Activated T-helper 1 cell treated with Interleukin-2 at 50 U/mL for 16 hours (primary cell): ENCODE results near the gene TSPAN33.

Experiments used
- DNase-seq: peaks from one replicate; pipeline ENCODE4 v3.0.0-alpha.2; 2020; ENCODE audit warnings: low read depth

The TSPAN33 gene

DNA sequence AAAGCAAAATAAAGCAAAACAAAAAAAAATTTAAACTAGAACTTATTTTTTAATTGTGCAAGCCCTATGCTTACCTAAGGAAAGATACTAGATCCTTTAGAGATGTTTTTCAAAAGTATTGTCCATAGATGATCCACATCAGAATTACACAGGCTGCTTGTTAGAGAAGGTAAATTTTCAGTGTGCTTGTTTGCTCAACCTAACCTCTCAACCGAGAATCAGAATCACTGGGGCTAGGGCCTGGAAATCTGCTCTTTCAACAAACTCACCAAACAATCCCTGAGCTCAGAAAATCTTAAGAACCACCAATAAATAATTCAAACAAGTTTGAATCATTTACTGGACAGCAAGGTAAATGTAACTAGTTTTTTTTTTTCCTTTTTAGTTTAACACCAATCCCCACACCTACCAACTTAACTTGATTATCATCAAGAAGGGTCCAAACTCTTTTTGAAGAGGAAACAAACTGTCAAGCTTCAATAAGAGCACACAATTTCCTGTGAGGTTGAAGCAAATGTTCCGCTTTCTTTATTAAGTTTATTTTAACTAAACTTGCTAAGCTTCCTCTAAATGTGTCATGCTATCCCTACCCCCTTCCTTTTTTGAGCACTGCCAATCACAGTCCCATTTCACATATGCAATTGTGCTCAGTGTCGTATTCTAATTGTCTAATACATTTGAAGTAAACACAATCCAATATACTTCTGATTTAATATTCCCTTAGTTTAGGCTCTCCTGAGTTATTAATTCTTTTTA, 7.4 kb upstream of the TSPAN33 start:
- DNase-seq, result no peak

DNA sequence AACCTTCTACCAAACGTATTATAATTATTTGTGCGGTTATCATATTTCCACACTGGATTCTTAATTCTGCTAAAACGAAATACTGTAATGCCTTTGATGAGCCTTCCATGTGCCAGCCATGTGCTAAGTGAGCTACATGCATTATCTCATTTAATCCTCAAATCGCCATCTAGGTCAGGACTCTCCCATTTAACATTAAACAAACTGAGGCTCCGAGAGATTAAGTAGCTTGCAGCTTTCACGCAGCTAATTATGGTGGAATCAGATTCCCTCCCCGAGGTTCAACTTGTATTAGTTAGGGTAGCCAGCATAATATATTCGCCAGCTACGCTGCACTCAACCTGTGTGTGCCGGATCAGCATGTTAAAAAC, 798 bp upstream of the TSPAN33 start:
- no peak for DNase-seq

DNA sequence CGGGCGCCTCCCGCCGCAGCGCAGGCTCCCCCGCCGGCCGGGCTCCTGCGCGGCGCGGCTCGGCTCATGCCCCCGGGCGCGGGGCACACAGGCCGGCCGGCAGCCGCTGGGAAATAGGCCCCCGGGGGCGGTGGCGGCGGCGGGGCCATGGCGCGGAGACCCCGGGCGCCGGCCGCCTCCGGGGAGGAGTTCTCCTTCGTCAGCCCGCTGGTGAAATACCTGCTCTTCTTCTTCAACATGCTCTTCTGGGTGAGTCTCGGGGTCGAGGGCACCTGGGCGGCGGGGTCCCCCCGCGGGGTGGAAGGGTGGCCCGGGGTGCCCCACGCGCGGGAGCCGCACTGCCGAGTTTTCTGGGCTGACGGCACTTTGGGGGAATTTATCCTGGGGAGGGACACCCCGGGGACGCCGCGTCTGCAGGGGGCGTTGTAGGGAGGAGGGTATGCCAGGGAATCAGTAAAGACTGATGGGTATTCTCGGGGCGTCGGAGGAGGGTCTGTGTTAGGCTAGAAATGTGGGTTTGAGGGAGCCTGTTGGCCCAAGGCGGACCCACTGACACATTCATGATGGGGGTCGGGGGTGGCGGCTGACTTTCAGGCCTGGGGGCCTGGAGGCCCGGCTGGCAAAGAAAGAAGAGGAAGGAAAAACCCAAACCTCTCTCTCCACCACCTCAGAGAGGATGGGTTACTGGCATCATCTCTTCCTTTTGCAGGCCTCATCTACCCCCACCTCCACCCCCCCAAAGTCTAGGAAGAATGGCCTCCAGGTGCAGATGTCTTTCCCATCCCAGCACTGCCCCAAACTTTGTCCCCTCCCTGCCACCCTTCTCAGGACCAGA, 544 bp downstream of the TSPAN33 start:
- no peak for DNase-seq

GRCh38 chr7:129146237-129146979, 1.9 kb downstream of the TSPAN33 start:
- no peak for DNase-seq

DNA sequence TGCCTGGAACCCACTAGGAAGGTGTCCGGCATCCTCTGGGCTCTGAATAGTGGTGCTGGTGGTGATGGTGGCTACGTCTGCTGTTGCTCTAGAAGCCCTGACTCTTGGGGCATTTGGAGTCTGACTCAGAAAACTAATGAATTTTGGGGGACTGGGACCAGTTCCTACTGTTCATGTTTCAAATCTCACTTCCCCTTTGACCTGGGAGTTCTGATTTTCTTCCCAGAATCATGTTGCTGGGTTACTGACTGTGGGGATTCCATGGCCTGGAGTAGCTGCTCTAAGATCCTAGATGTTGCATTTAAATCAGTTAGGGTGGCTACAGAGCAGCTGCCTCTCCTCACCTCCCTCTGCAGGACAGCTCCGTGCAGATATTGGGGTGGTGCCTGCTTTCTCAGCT, 3.2 kb downstream of the TSPAN33 start:
- no peak for DNase-seq

DNA sequence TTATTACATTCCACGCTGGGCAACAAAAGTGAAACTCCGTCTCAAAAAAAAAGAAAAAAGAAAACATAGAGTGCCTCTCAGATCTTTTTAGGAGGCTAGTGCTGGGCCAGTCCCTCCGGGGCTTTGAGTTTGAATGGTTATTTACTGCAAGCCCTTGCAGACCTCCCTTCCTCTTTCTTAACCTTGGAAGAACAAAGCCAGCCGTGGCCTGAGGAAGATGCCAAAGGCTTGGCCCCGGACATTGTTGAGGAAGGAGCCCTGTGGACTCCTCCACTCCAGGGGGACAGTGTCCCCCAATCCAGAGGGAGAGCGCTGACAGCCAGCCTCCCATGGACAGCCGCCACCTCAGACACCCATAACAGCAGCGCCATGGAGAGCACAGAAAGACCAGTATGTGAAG, 5.0 kb downstream of the TSPAN33 start:
- DNase-seq, result no peak

GRCh38 chr7:129150199-129150996, 5.9 kb downstream of the TSPAN33 start:
- DNase-seq, result no peak

GRCh38 chr7:129157651-129158050, 13.1 kb downstream of the TSPAN33 start:
- no peak for DNase-seq

DNA sequence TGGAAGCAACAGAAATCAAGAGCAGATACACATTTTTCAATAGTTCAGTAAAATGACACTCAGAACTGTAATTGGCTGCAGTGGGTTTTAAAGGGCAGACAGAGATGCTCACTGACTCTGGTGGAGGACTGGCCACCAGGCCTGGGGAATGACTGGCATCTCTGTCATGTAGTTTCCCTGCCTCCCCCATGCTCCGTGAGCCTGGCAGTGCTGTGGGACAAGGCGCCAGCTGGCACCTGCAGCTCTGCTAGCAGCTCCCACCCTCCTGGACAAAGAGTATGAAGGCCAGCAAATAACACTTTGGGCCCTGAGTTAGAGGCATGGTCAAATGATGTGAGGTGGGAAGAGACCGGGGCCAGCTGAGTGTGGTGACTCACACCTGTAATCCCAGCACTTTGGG, 15.0 kb downstream of the TSPAN33 start:
- DNase-seq, result no peak

- DNase-seq, result no peak
These were observed 15.8 kb downstream of the TSPAN33 start for GRCh38 chr7:129160161-129160905.

DNA sequence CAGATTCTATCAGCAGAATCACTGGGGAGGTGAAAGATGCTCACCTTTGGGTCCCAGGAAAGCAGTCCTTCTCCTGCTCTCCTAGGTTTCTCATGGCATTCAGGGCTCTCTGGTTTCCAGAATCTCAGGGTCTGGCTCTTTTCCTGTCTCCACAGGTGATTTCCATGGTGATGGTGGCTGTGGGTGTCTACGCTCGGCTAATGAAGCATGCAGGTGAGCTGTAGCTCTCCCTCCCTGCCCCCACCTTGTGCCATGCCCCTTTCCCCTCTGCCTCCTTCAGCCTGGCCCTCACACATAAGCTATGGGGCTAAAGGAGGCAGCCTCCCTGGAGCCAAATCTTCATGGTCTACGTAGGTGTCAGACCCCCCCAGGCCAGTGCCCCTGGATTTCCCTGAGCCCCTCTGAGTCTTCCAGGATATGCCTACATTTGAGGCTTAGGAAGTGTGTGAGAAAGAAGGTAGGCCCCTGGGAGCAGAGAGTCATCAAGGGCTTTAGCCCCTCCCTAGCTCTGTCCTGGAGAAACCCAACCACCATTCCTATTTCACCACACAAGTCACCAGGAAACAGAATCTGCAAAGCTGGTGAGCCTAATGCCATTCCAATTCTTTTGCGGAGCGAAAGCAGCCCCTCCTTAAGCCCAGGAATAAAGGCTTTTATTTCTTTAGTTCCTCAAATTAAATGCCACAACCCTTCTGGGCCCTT, 17.2 kb downstream of the TSPAN33 start:
- no peak for DNase-seq

- DNase-seq, result no peak
These were observed 18.2 kb downstream of the TSPAN33 start for GRCh38 chr7:129162732-129163131.

DNA sequence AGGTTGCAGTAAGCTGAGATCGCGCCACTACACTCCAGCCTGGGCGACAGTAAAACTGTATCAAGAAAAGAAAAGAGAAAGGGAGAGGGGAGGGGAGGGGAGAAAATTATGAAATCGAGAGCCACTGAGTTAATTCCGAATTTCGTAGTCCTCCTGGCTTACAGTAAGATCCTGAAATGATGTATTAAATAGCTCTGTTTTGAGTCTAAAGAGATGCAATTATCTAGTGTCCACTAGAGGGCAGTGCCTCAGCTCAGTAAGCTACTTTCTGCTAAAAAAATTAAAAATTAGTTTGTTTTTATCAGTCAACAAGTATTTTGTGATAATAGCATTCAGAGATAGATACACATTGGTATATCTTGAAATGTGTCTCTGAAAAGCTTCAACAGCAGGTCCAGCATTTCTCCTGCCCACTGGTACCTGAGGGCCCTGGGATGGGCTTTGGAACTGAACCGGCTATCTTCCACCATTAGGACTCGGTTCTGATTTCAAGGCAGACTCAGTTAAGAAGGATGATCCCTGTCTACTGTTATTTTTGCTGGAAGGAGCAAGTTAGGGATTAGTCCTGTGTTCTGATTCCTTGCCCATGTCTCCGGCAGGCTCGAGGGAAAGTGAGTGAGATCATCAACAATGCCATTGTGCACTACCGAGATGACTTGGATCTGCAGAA, 19.5 kb downstream of the TSPAN33 start:
- no peak for DNase-seq

- no peak for DNase-seq
These were observed 22.2 kb downstream of the TSPAN33 start for GRCh38 chr7:129166745-129167144.

GRCh38 chr7:129167817-129168216, 23.3 kb downstream of the TSPAN33 start:
- DNase-seq, result no peak

DNA sequence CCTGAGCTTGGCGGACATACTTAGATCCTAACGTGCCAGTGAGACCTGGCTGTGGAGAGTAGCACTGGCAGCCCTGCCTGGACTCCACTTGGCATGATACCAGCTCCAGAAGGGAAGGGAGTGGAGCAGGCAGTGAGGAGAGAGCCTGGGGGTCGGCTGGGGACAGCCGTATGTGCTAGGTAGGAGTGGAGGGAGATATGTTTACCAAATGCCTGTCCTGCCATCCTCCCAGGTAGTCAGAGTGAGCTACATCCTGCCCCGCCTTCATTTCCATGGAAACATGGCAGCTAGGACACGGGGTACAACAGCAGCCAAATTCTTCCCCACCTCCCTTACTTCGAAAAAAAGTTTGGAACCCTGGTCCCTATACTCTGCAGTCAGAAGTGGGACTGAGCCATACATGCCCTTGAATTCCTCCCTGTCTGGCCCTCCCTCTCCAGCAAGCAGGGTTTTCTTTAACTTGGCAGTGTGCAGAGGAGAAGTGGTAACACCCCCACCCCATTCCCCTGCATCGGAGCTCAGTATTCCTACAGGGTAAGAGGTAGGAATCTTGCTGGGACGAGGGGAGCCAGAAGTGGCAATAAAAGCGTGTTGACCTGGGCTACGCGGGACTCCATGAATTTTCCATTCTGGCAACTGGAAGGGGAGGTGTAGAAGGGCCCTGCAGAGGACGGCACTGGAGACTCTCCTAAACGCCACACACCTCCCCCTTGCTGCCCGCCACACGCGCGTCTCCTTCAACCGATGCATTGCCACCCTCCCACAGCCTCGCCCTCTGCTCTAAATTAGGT, 23.9 kb downstream of the TSPAN33 start:
- DNase-seq, result no peak

- peak; percentile 13 for DNase-seq
These were observed 24.7 kb downstream of the TSPAN33 start for GRCh38 chr7:129169171-129169671.

GRCh38 chr7:129169686-129170440, 25.4 kb downstream of the TSPAN33 start:
- DNase-seq, result no peak
